ENCODE measurements around the gene TFF2. TPM values are rescaled to one million over a fixed set of nuclear protein-coding genes. Genes with fewer than 3 reads are reported as not detected.

The TFF2 gene
- total and polyA plus RNA-seq, 2 of the 4 experiments (the other 2 are of a cell fraction) = not detected

GRCh38 chr21:42301371-42302075 is 49.3 kb downstream of the TFF2 start:
- no peak overlapping the region for H2AFZ ChIP-seq (replicated peaks; ENCODE audit: low read length, poor library complexity)
- no peak overlapping the region for H2AK9ac ChIP-seq (replicated peaks; ENCODE audit: low read depth, low read length, poor library complexity)
- no peak overlapping the region for H2BK120ac ChIP-seq (ENCODE audit: low read depth, low read length)
- H3K14ac ChIP-seq (replicated peaks; ENCODE audit: low read depth, low read length) = no peak overlapping the region
- in situ Hi-C loops (cut with MboI; ENCODE audit: low sequenced_read_pairs) = no loop called here
- CTCF ChIA-PET = interaction anchor here (0.5 kb wide), 1 partner anchor 162 kb away, joined by 3 read pairs; no protein-coding TSS in a partner anchor
- no peak overlapping the region for H2BK20ac ChIP-seq (ENCODE audit: low read depth, low read length)
- no peak overlapping the region for H3K18ac ChIP-seq (ENCODE audit: low read depth, low read length)
- no peak overlapping the region for H4K5ac ChIP-seq (ENCODE audit: low read depth, low read length)
- H3K4me1 ChIP-seq (ENCODE audit: control insufficient read depth, insufficient read depth, low read length) = no peaks in the 10 kb centered on the region
- H3K79me1 ChIP-seq (ENCODE audit: low read depth in 1 of 2, low read length in 2 of 2) = no peaks in the 10 kb centered on the region
- 77% methylated on average over 8 of the region's 20 CpGs; no CpG with 5 or more reads in 1 of the 2 experiments for WGBS, 2 experiments (ENCODE audit: extremely low coverage in 2 of 2, insufficient read length in 1 of 2)
- H3K9me3 ChIP-seq (ENCODE audit: control insufficient read depth, insufficient read depth, low read length) = no peaks in the 10 kb centered on the region
- H2BK15ac ChIP-seq (ENCODE audit: low read depth, low read length) = no peak overlapping the region
- no peak overlapping the region for H3K56ac ChIP-seq (ENCODE audit: extremely low read depth, insufficient read depth, low read length)
- no peaks in the 10 kb centered on the region for H4K20me1 ChIP-seq (ENCODE audit: insufficient read depth, low read length)
- intact Hi-C loops (cut with micrococcal nuclease) = no loop called here
- H3K4me2 ChIP-seq (ENCODE audit: low read depth, low read length) = no peak overlapping the region
- no peaks in the 10 kb centered on the region; the same call in 1 of the 2 replicates for H3K9me1 ChIP-seq (ENCODE audit: insufficient read depth, low read length)
- ATAC-seq (ENCODE audit: low read depth) = no peak
- no peak overlapping the region for H3K4ac ChIP-seq (ENCODE audit: low read depth, low read length)
- H3K36me3 ChIP-seq (ENCODE audit: control insufficient read depth, insufficient read depth, low read length) = no peaks in the 10 kb centered on the region; the same call in 1 of the 2 replicates
- H2AK5ac ChIP-seq (ENCODE audit: low read depth, low read length) = no peak overlapping the region
- POLR2A ChIA-PET (ENCODE audit: unreplicated experiment) = no interaction called here
- BruUV-seq (replicated peaks) = no TSS peak
- no peak for TF ChIP-seq USF2 (IDR thresholded peaks at IDR 0.05; ENCODE audit: low read depth, low read length)
- no peak for TF ChIP-seq RCOR1 (IDR thresholded peaks at IDR 0.05; ENCODE audit: insufficient replicate concordance, low read length)
- TF ChIP-seq FOS (IDR thresholded peaks at IDR 0.05; ENCODE audit: low read depth, low read length) = no peak
- no peak for TF ChIP-seq RFX5 (IDR thresholded peaks at IDR 0.05; ENCODE audit: low read depth, low read length)
- no peak for TF ChIP-seq RAD21 (IDR thresholded peaks at IDR 0.05; ENCODE audit: low read length)
- no peak for TF ChIP-seq NFE2L2 (IDR thresholded peaks at IDR 0.05; ENCODE audit: low read depth, low read length)
- TF ChIP-seq MXI1 (IDR thresholded peaks at IDR 0.05; ENCODE audit: borderline replicate concordance, low read depth, low read length) = no peak
- TF ChIP-seq SMC3 (IDR thresholded peaks at IDR 0.05; ENCODE audit: low read depth, low read length) = no peak
- TF ChIP-seq CEBPB (IDR thresholded peaks at IDR 0.05; ENCODE audit: low read depth, low read length) = no peak
- TF ChIP-seq CHD1 (IDR thresholded peaks at IDR 0.05; ENCODE audit: low read depth, low read length) = no peak
- TF ChIP-seq ELK1 (IDR thresholded peaks at IDR 0.05; ENCODE audit: borderline replicate concordance, low read depth, low read length) = no peak
- TF ChIP-seq MAZ (IDR thresholded peaks at IDR 0.05; ENCODE audit: borderline replicate concordance, low read depth, low read length) = no peak
- no peak for TF ChIP-seq CTCF (conservative IDR thresholded peaks at IDR 0.05; ENCODE audit: low read depth, low read length)
- no peak for TF ChIP-seq BHLHE40 (IDR thresholded peaks at IDR 0.05; ENCODE audit: low read depth, low read length)
- no peak for TF ChIP-seq POLR2A (IDR thresholded peaks at IDR 0.05; ENCODE audit: low read depth, low read length)
- no peak for TF ChIP-seq MAFK (IDR thresholded peaks at IDR 0.05; ENCODE audit: low read depth, low read length)
- H3K27ac ChIP-seq (ENCODE audit: insufficient read depth, low read length) = no peak overlapping the region
- no peak overlapping the region for H4K91ac ChIP-seq (ENCODE audit: insufficient read depth, low read depth, low read length)
- no peak overlapping the region for H3K23ac ChIP-seq (ENCODE audit: low read depth, low read length)
- DNase-seq = no peak
- no peak overlapping the region for H4K8ac ChIP-seq (ENCODE audit: low read depth in 2 of 2, low read length in 2 of 2)
- no peak overlapping the region for H3K4me3 ChIP-seq (ENCODE audit: insufficient read depth, low read depth, low read length)
- H2BK5ac ChIP-seq (ENCODE audit: low read depth, low read length, poor library complexity, severe bottlenecking) = no peak overlapping the region
- no peak overlapping the region for H3K9ac ChIP-seq (ENCODE audit: low read depth, low read length)
- peaks cover 20% of the 10 kb centered on the region for H3K27me3 ChIP-seq (ENCODE audit: control insufficient read depth, insufficient read depth, low read length)
- dilution Hi-C loops (cut with HindIII; ENCODE audit: low sequenced_read_pairs, unreplicated experiment) = no loop called here
